DMS153 (cell line): ENCODE data around the gene SLC6A18.

Source experiments
- DNase-seq: peaks from one replicate; lab custom pipeline; 2025; lab: John Stamatoyannopoulos, UW

Gene SLC6A18

GRCh38 chr5:1225081-1225480 is at the start of gene SLC6A18:
SLC6A18 (plus strand) TSS chr5:1225381; CDS start chr5:1225478, 97 bp downstream.
- DNase-seq = no peak

- DNase-seq = no peak
Measured at GRCh38 chr5:1175801-1176472, 49.2 kb upstream of the SLC6A18 start.

- no peak for DNase-seq
Measured at GRCh38 chr5:1176473-1177391, 48.4 kb upstream of the SLC6A18 start.

- no peak for DNase-seq
Measured at GRCh38 chr5:1177826-1178528, 47.2 kb upstream of the SLC6A18 start.

- DNase-seq = no peak
Measured at GRCh38 chr5:1178529-1179382, 46.4 kb upstream of the SLC6A18 start.

GRCh38 chr5:1179383-1179715 is 45.8 kb upstream of the SLC6A18 start:
- no peak for DNase-seq

- DNase-seq = no peak
Measured at GRCh38 chr5:1180096-1180495, 45.1 kb upstream of the SLC6A18 start.

- no peak for DNase-seq
Measured at GRCh38 chr5:1180841-1181271, 44.3 kb upstream of the SLC6A18 start.

GRCh38 chr5:1181451-1182359 is 43.5 kb upstream of the SLC6A18 start:
- no peak for DNase-seq

- no peak for DNase-seq
Measured at GRCh38 chr5:1182360-1182632, 42.9 kb upstream of the SLC6A18 start.

GRCh38 chr5:1182633-1183423 is 42.4 kb upstream of the SLC6A18 start:
- DNase-seq = no peak

GRCh38 chr5:1183424-1184162 is 41.6 kb upstream of the SLC6A18 start:
- DNase-seq = no peak

GRCh38 chr5:1184163-1184470 is 41.1 kb upstream of the SLC6A18 start:
- no peak for DNase-seq

GRCh38 chr5:1184481-1184880 is 40.7 kb upstream of the SLC6A18 start:
- no peak for DNase-seq

GRCh38 chr5:1185038-1185627 is 40.0 kb upstream of the SLC6A18 start:
- DNase-seq = no peak

GRCh38 chr5:1185629-1186350 is 39.4 kb upstream of the SLC6A18 start:
- DNase-seq = peak; percentile 43

GRCh38 chr5:1186351-1187233 is 38.6 kb upstream of the SLC6A18 start:
- DNase-seq = no peak
